MM.1S (cell line): ENCODE data around the gene CCDC91.

Source experiments
- DNase-seq: peaks from one replicate; pipeline ENCODE4 v3.0.0-alpha.2; 2015
- H2AFZ ChIP-seq: fragments of 300-600 bp; sonication (generic); 2 replicates; pipeline ENCODE4 v1.6.0; 2016; ENCODE audit warnings: antibody characterized with exemption, low read length
- H3F3A ChIP-seq: fragments of 300-600 bp; sonication (generic); 2 replicates; pipeline ENCODE4 v1.6.1; 2016; ENCODE audit warnings: mild to moderate bottlenecking, antibody characterized with exemption, low read length, moderate library complexity, mixed read lengths; ENCODE audit not compliant: insufficient read depth
- H3K27ac ChIP-seq: fragments of 300-600 bp; sonication (generic); 2 replicates; pipeline ENCODE4 v1.5.1; 2016; ENCODE audit warnings: mild to moderate bottlenecking, low read length
- H3K27me3 ChIP-seq: fragments of 300-600 bp; sonication (generic); replicated peaks from 2 replicates; pipeline ENCODE4 v1.6.0; 2016; ENCODE audit warnings: low read length; ENCODE audit not compliant: insufficient read depth
- H3K36me3 ChIP-seq: fragments of 300-600 bp; sonication (generic); replicated peaks from 2 replicates; pipeline ENCODE4 v1.6.1; 2016; ENCODE audit warnings: mild to moderate bottlenecking, low read length, mixed read lengths; ENCODE audit not compliant: insufficient read depth
- H3K4me1 ChIP-seq: fragments of 300-600 bp; sonication (generic); 2 replicates; pipeline ENCODE4 v1.6.1; 2016; ENCODE audit warnings: low read length, mixed read lengths
- H3K4me2 ChIP-seq: fragments of 300-600 bp; sonication (generic); 2 replicates; pipeline ENCODE4 v1.6.0; 2016; ENCODE audit warnings: low read depth, low read length
- H3K4me3 ChIP-seq: fragments of 300-600 bp; sonication (generic); 2 replicates; pipeline ENCODE4 v1.5.1; 2016; ENCODE audit warnings: low read length, mixed read lengths
- H3K79me2 ChIP-seq: fragments of 300-600 bp; sonication (generic); 2 replicates; pipeline ENCODE4 v1.6.1; 2016; ENCODE audit warnings: mixed run types, low read length, mixed read lengths
- H3K9ac ChIP-seq: fragments of 300-600 bp; sonication (generic); 2 replicates; pipeline ENCODE4 v1.6.1; 2016; ENCODE audit warnings: low read length, mixed read lengths
- H3K9me2 ChIP-seq: fragments of 300-600 bp; sonication (generic); replicated peaks from 2 replicates; pipeline ENCODE4 v1.6.1; 2016; ENCODE audit warnings: mild to moderate bottlenecking, low read length, mixed read lengths; ENCODE audit not compliant: insufficient read depth
- H3K9me3 ChIP-seq: fragments of 300-600 bp; sonication (generic); replicated peaks from 2 replicates; pipeline ENCODE4 v1.6.1; 2016; ENCODE audit warnings: mild to moderate bottlenecking, low read length, mixed read lengths; ENCODE audit not compliant: insufficient read depth
- H4K20me1 ChIP-seq: fragments of 300-600 bp; sonication (generic); 2 replicates; pipeline ENCODE4 v1.6.1; 2016; ENCODE audit warnings: mild to moderate bottlenecking, low read length, moderate library complexity, mixed read lengths; ENCODE audit not compliant: insufficient read depth
- EZH2 ChIP-seq: fragments of 300-600 bp; sonication (generic); optimal IDR thresholded peaks from 2 replicates; pipeline ENCODE3; 2017; ENCODE audit warnings: low read depth, mild to moderate bottlenecking, antibody characterized with exemption, low read length, mixed read lengths
- EZH2phosphoT487 ChIP-seq: fragments of 300-600 bp; sonication (generic); IDR thresholded peaks from 2 replicates; pipeline ENCODE4 v1.6.1; 2018; ENCODE audit warnings: antibody characterized with exemption, low read length
- TF ChIP-seq, protein P1 (sequence below): fragments of 300-600 bp; sonication (generic); IDR thresholded peaks from 2 replicates; pipeline ENCODE4 v1.5.1; 2016; ENCODE audit warnings: antibody characterized with exemption, low read length, mixed read lengths

Gene CCDC91

DNA sequence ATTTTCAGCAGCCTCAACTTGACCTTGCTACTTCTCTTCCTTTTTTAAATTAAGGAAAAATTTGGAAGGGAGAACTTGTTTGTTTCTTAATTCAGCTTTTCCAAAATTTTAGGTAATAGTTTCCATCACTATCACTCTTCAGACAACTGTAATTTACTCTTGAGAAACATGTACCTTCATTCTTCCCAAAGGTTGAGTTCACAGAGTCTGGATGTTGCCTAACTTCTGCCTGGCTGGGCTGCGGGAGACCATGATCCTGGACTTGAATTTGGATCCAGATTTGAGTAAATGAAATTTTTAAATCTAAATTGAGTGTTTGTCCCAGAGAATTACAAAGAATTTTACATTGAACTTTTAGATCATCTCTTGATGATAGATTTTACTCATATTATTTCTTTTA lies 193.1 kb downstream of the CCDC91 start:
- H3K9me3 ChIP-seq = no peaks in the 10 kb centered on the region
- peaks cover 7% of the 10 kb centered on the region for H3K4me1 ChIP-seq
- no peak overlapping the region for H3K4me3 ChIP-seq
- TF ChIP-seq, protein P1, sequence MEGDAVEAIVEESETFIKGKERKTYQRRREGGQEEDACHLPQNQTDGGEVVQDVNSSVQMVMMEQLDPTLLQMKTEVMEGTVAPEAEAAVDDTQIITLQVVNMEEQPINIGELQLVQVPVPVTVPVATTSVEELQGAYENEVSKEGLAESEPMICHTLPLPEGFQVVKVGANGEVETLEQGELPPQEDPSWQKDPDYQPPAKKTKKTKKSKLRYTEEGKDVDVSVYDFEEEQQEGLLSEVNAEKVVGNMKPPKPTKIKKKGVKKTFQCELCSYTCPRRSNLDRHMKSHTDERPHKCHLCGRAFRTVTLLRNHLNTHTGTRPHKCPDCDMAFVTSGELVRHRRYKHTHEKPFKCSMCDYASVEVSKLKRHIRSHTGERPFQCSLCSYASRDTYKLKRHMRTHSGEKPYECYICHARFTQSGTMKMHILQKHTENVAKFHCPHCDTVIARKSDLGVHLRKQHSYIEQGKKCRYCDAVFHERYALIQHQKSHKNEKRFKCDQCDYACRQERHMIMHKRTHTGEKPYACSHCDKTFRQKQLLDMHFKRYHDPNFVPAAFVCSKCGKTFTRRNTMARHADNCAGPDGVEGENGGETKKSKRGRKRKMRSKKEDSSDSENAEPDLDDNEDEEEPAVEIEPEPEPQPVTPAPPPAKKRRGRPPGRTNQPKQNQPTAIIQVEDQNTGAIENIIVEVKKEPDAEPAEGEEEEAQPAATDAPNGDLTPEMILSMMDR = no peak
- TF ChIP-seq EZH2phosphoT487 (no peak), EZH2 (no peak)
- H3K9me2 ChIP-seq = no peaks in the 10 kb centered on the region
- no peak overlapping the region for H2AFZ ChIP-seq
- H3K79me2 ChIP-seq = no peaks in the 10 kb centered on the region
- DNase-seq = no peak
- H3K9ac ChIP-seq = no peak overlapping the region
- no peaks in the 10 kb centered on the region for H3K27me3 ChIP-seq
- no peak overlapping the region for H3K4me2 ChIP-seq
- no peaks in the 10 kb centered on the region for H4K20me1 ChIP-seq
- H3F3A ChIP-seq = peaks cover 6% of the 10 kb centered on the region; the same call in 1 of the 2 replicates
- no peak overlapping the region for H3K27ac ChIP-seq
- no peaks in the 10 kb centered on the region for H3K36me3 ChIP-seq

DNA sequence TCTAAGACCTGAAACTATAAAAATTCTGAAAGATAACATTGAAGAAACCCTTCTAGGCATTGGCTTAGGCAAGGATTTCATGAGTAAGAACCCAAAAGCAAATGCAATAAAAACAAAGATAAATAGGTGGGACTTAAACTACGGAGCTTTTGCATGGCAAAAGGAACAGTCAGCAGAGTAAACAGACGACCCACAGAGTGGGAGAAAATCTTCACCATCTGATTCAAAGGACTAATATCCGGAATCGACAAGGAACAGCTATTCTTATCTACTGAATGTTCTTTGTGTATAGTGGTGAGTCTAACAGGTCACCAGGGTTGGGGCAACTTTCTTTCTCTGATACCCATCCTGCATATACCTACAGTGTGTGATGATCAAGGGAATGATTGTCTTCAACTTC lies 198.6 kb downstream of the CCDC91 start:
- Histone ChIP-seq H3K79me2 (no peaks in the 10 kb centered on the region), H4K20me1 (no peaks in the 10 kb centered on the region), H3K4me1 (no peaks in the 10 kb centered on the region), H3K4me2 (no peak overlapping the region), H3K9me3 (no peaks in the 10 kb centered on the region), H3K36me3 (no peaks in the 10 kb centered on the region), H2AFZ (no peak overlapping the region), H3K9ac (no peak overlapping the region), H3K27ac (no peak overlapping the region), H3K9me2 (no peaks in the 10 kb centered on the region), H3F3A (no peaks in the 10 kb centered on the region), H3K27me3 (no peaks in the 10 kb centered on the region), H3K4me3 (no peak overlapping the region)
- no peak for DNase-seq
- TF ChIP-seq, protein P1 = no peak
- TF ChIP-seq EZH2phosphoT487 (no peak), EZH2 (no peak)

DNA sequence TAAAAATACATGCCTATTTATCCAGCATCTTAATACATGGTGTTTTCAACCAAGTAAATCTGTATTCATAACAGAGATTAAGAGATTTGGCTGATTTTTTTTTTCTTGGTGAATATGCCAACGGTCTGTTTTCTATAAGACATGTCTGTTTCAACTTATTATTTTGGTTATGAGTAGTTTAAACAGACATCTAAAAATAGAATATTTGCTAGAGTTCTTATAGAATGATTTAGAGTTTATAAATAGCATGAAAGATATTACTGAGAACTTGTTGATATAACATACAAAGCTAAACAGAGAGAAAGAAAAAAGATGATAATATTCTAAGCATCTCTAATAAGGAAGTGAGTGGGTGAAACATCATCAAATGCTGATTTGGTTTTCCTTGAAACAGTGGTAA lies 199.9 kb downstream of the CCDC91 start:
- TF ChIP-seq EZH2phosphoT487 = no peak
- TF ChIP-seq EZH2 = no peak
- TF ChIP-seq, protein P1 = no peak
- no peak for DNase-seq
- no peaks in the 10 kb centered on the region for H3K4me1 ChIP-seq
- H3F3A ChIP-seq = no peaks in the 10 kb centered on the region
- H4K20me1 ChIP-seq = no peaks in the 10 kb centered on the region
- no peaks in the 10 kb centered on the region for H3K79me2 ChIP-seq
- H3K9me2 ChIP-seq = no peaks in the 10 kb centered on the region
- no peaks in the 10 kb centered on the region for H3K27me3 ChIP-seq
- no peak overlapping the region for H3K9ac ChIP-seq
- no peak overlapping the region for H3K4me2 ChIP-seq
- no peak overlapping the region for H3K4me3 ChIP-seq
- no peak overlapping the region for H2AFZ ChIP-seq
- no peak overlapping the region for H3K27ac ChIP-seq
- H3K36me3 ChIP-seq = no peaks in the 10 kb centered on the region
- H3K9me3 ChIP-seq = no peaks in the 10 kb centered on the region
